Mesenchymal stem cell (in vitro differentiated cells and primary cell): ENCODE results near the gene TDRD7.

Source experiments
- DNase-seq: peaks from one replicate; pipeline ENCODE4 v3.0.0-alpha.2; 2013
- H2AFZ ChIP-seq: one replicate; pipeline ENCODE4 v1.6.1; 2013; ENCODE audit warnings: low read depth, mild to moderate bottlenecking, control low read depth, inconsistent platforms, low read length, moderate library complexity
- H2AK5ac ChIP-seq: 2 replicates; pipeline ENCODE4 v1.6.1; 2013; ENCODE audit warnings: low read length, moderate library complexity, mild to moderate bottlenecking, inconsistent platforms; ENCODE audit not compliant: severe bottlenecking
- H2BK120ac ChIP-seq: one replicate; pipeline ENCODE4 v1.6.1; 2013; ENCODE audit warnings: low read depth, mild to moderate bottlenecking, inconsistent platforms, low read length, moderate library complexity
- H2BK12ac ChIP-seq, 2 experiments: one replicate each; pipeline ENCODE4 v1.6.1; 2013; ENCODE audit warnings: inconsistent platforms in 2 of 2, low read length in 2 of 2, mild to moderate bottlenecking in 2 of 2, moderate library complexity in 2 of 2, control low read depth in 1 of 2
- H2BK15ac ChIP-seq: one replicate; pipeline ENCODE4 v1.6.1; 2013; ENCODE audit warnings: mild to moderate bottlenecking, low read depth, inconsistent platforms; ENCODE audit not compliant: poor library complexity, severe bottlenecking
- H2BK5ac ChIP-seq: 2 replicates; pipeline ENCODE4 v1.6.1; 2013; ENCODE audit warnings: low read depth, mild to moderate bottlenecking, low read length, control low read depth, inconsistent platforms; ENCODE audit not compliant: poor library complexity, severe bottlenecking
- H3K14ac ChIP-seq, 2 experiments: one replicate each; pipeline ENCODE4 v1.6.1; 2013; ENCODE audit warnings: inconsistent platforms in 2 of 2, low read length in 2 of 2, control low read depth in 1 of 2, mild to moderate bottlenecking in 1 of 2, moderate library complexity in 1 of 2
- H3K18ac ChIP-seq, 2 experiments: one replicate each; pipeline ENCODE4 v1.6.1; 2013; ENCODE audit warnings: inconsistent platforms in 2 of 2, low read length in 2 of 2, control low read depth in 1 of 2, low read depth in 1 of 2, mild to moderate bottlenecking in 1 of 2
- H3K23ac ChIP-seq, 2 experiments: one replicate each; pipeline ENCODE4 v1.6.1; 2013; ENCODE audit warnings: inconsistent platforms in 2 of 2, low read length in 2 of 2, mild to moderate bottlenecking in 2 of 2, moderate library complexity in 2 of 2, control low read depth in 1 of 2
- H3K27ac ChIP-seq: 2 replicates; pipeline ENCODE4 v1.5.1; 2013; ENCODE audit warnings: mild to moderate bottlenecking, moderate library complexity, low read length, control low read depth, inconsistent platforms; ENCODE audit not compliant: poor library complexity, severe bottlenecking
- H3K27me3 ChIP-seq, 2 experiments: 2 replicates each; pipeline versions ENCODE4 v1.6.1 to v1.7.0; 2013; ENCODE audit warnings: low read length in 2 of 2, mild to moderate bottlenecking in 2 of 2, moderate library complexity in 2 of 2, control low read depth in 1 of 2, inconsistent platforms in 1 of 2; ENCODE audit not compliant: control insufficient read depth in 1 of 2, insufficient read depth in 1 of 2
- H3K36me3 ChIP-seq, 2 experiments: 2 replicates each; pipeline versions ENCODE4 v1.6.1 to v1.7.0; 2013; ENCODE audit warnings: low read length in 2 of 2, control low read depth in 1 of 2, inconsistent platforms in 1 of 2, low read depth in 1 of 2, mild to moderate bottlenecking in 1 of 2; ENCODE audit not compliant: insufficient read depth in 2 of 2, control insufficient read depth in 1 of 2
- H3K4ac ChIP-seq, 2 experiments: one replicate each; pipeline ENCODE4 v1.6.1; 2013; ENCODE audit warnings: inconsistent platforms in 2 of 2, low read length in 2 of 2, mild to moderate bottlenecking in 2 of 2, moderate library complexity in 2 of 2, control low read depth in 1 of 2, low read depth in 1 of 2
- H3K4me1 ChIP-seq: 2 replicates; pipeline ENCODE4 v1.6.1; 2013; ENCODE audit warnings: low read depth, low read length, control low read depth; ENCODE audit not compliant: control insufficient read depth, insufficient read depth
- H3K4me2 ChIP-seq: 2 replicates; pipeline ENCODE4 v1.6.1; 2013; ENCODE audit warnings: low read length, mild to moderate bottlenecking, inconsistent platforms; ENCODE audit not compliant: poor library complexity, severe bottlenecking
- H3K4me3 ChIP-seq, 2 experiments: 2 replicates each; pipeline versions ENCODE4 v1.5.1 to v1.7.0; 2013; ENCODE audit warnings: low read length in 2 of 2, mild to moderate bottlenecking in 2 of 2, control low read depth in 1 of 2, low read depth in 1 of 2; ENCODE audit not compliant: insufficient read depth in 1 of 2
- H3K79me1 ChIP-seq: replicated peaks from 2 replicates; pipeline ENCODE4 v1.6.1; 2013; ENCODE audit warnings: mild to moderate bottlenecking, control low read depth, low read length, inconsistent platforms; ENCODE audit not compliant: poor library complexity, severe bottlenecking
- H3K9ac ChIP-seq: 2 replicates; pipeline ENCODE4 v1.7.0; 2013; ENCODE audit warnings: mild to moderate bottlenecking, low read length, moderate library complexity
- H3K9me3 ChIP-seq: 2 replicates; pipeline ENCODE4 v1.7.0; 2013; ENCODE audit warnings: mild to moderate bottlenecking, low read length; ENCODE audit not compliant: control insufficient read depth
- H4K8ac ChIP-seq: one replicate; pipeline ENCODE4 v1.6.1; 2013; ENCODE audit warnings: inconsistent platforms, mild to moderate bottlenecking, low read length, moderate library complexity
- H4K91ac ChIP-seq: one replicate; pipeline ENCODE4 v1.6.1; 2013; ENCODE audit warnings: mild to moderate bottlenecking, low read length, inconsistent platforms
- WGBS: methylation state at CpG from one replicate; pipeline ENCODE4 v1.1.7; 2013; ENCODE audit warnings: mixed read lengths; 5-methylcytosine and 5-hydroxymethylcytosine counted together

The TDRD7 gene

DNA sequence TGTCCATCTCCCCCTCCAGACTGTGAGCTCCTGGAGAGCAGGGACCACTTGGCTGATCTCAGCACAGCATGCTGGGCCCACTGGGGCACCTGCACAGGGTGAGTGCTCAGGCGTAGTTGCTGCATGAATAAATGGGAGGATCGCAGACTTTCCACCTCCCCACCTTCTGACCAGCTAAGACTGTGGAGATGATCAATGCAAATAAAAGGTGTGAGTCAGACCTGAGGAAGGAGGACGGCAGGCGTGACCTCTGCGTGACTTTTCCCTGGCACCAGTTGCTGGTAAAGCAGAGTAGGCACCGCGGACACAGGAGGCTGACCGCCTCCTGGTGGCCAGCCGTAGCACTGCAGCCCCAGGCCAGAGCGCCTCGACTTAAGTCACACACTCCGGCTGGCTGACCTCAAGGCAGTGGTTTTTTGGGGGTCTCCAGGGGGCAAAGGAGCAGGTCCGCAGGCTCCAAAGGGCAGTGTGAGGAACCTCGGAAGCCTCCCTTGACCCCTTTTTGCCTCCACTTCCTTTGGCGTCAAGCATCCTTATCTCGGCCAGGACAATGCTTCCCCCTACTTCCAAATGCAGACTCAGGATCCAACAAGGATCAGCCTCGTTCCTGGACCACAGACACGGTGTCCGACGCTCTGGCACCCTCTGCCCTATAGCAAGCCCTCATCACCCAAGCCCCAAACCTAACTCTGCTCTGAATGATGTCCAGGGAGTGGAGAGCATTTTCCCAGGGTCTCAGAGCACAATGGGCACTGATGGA is 12.7 kb upstream of the TDRD7 start:
- H3K4me2 ChIP-seq = no peak overlapping the region
- H3K4ac ChIP-seq = no peak overlapping the region
- no peak overlapping the region for H2BK12ac ChIP-seq
- H2AK5ac ChIP-seq = no peak overlapping the region
- H2BK15ac ChIP-seq = no peak overlapping the region
- 37% methylated on average over 18 of the region's 20 CpGs for WGBS
- H2BK5ac ChIP-seq = no peak overlapping the region
- no peak overlapping the region for H3K9ac ChIP-seq
- no peaks in the 10 kb centered on the region for H3K79me1 ChIP-seq
- H4K8ac ChIP-seq = no peak overlapping the region
- no peak overlapping the region for H3K27ac ChIP-seq
- H3K14ac ChIP-seq = no peak overlapping the region
- no peak overlapping the region for H3K18ac ChIP-seq
- peaks cover 6% of the 10 kb centered on the region for H3K4me1 ChIP-seq
- H3K27me3 ChIP-seq = no peaks in the 10 kb centered on the region
- H3K36me3 ChIP-seq = no peaks in the 10 kb centered on the region
- no peak overlapping the region for H2AFZ ChIP-seq
- no peak overlapping the region for H4K91ac ChIP-seq
- H3K4me3 ChIP-seq = no peak overlapping the region
- H3K9me3 ChIP-seq = peaks cover 8% of the 10 kb centered on the region
- peak; percentile 51 for DNase-seq
- no peak overlapping the region for H2BK120ac ChIP-seq
- no peak overlapping the region for H3K23ac ChIP-seq

DNA sequence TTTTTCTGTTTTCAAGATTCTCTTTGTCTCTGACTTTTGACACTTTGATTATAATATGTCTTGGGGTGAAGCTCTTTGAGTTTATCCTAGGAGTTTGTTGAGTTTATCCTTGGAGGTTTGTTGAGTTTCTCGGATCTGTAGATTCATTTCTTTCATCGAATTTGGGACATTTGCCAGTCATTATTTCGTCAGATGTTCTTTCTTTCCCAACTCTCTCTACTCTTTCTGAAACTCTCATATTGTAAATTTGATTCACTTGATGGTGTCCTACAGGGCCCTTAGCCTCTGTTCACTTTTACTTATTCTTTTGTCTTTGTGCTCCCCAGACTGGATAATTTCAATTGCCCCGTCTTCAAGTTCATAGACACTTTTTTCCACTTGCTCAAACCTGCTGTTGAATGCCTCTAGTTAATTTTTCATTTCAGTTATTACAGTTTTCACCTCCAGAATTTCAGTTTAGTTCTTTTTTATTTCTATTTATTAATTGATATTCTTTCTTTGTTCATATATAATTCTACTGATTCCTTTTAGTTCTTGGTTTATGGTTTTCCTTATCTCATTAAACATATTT is 8.1 kb upstream of the TDRD7 start:
- Histone ChIP-seq H3K79me1 (no peaks in the 10 kb centered on the region), H3K36me3 (no peaks in the 10 kb centered on the region), H4K8ac (no peak overlapping the region), H2BK5ac (no peak overlapping the region), H3K27me3 (peaks cover 9 to 35% of the 10 kb centered on the region in 2 experiments), H2BK120ac (no peak overlapping the region), H3K4me1 (peaks cover 6% of the 10 kb centered on the region), H3K27ac (no peak overlapping the region), H2AK5ac (no peak overlapping the region), H3K9ac (no peak overlapping the region), H3K4me2 (no peak overlapping the region), H2BK12ac (no peak overlapping the region), H2BK15ac (no peak overlapping the region), H2AFZ (no peak overlapping the region), H3K4ac (no peak overlapping the region), H3K9me3 (peaks cover 19% of the 10 kb centered on the region), H3K14ac (no peak overlapping the region), H3K23ac (no peak overlapping the region), H3K4me3 (no peak overlapping the region), H4K91ac (no peak overlapping the region), H3K18ac (no peak overlapping the region)
- WGBS = 80% methylated on average over 4 of the region's 4 CpGs
- no peak for DNase-seq

DNA sequence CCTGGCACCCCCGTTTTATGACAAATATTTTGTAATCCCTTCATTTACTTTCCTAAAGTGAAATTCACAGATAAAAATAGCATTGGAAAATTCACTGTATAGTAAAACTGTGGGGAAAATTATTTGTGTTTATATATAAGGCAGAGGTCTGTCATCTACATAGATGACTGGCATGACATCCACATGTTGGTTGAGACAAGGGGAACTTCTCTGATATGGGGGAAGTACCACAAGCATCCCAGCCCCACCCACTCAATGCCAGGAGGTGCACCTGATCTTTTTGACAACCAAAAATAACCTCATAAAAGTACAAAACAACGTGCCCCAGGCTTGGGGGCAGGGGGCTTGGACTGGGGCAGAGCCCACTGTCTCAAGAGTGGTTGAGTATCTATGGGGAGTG is 6.3 kb upstream of the TDRD7 start:
- Histone ChIP-seq H4K8ac (no peak overlapping the region), H2BK5ac (no peak overlapping the region), H3K18ac (no peak overlapping the region), H3K4me2 (no peak overlapping the region), H2BK15ac (no peak overlapping the region), H3K4ac (no peak overlapping the region), H2AK5ac (no peak overlapping the region), H3K9ac (no peak overlapping the region), H3K27me3 (peaks cover 19 to 51% of the 10 kb centered on the region in 2 experiments), H3K23ac (no peak overlapping the region), H3K4me1 (no peaks in the 10 kb centered on the region), H3K9me3 (peaks cover 19% of the 10 kb centered on the region), H3K79me1 (no peaks in the 10 kb centered on the region), H3K14ac (no peak overlapping the region), H2AFZ (no peak overlapping the region), H3K27ac (no peak overlapping the region), H2BK120ac (no peak overlapping the region), H3K36me3 (no peaks in the 10 kb centered on the region), H2BK12ac (no peak overlapping the region), H4K91ac (no peak overlapping the region), H3K4me3 (no peak overlapping the region)
- DNase-seq = no peak
- WGBS = no CpG with 5 or more reads among the region's 2 CpGs

DNA sequence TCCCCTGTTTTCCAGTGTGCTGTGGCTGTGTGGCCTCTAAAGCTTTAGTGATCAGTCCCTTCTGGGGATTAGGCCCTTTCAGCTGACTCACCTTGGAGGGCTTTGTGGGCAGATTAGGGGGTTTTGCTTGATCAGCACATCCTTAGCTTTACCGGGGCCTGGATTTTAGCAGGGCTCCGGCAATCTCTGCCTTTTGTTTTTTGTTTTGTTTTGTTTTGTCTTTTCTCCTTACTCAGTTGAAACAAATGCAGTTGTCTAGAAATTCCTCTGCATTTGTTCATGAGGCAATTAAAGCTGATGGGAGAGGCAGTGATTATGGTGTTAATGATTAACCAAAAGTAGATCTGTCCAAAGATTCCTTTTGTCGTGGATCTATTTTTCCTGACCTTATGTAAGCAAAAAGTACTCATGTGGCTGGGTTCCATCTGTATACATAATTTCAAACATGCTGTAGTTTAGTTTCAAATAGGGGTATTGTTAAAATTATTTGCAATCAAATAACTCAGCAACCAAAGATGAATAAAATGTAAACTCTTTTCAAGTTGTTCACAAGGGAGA is 5.2 kb upstream of the TDRD7 start:
- Histone ChIP-seq H3K9me3 (peaks cover 19% of the 10 kb centered on the region), H2BK5ac (no peak overlapping the region), H3K27ac (no peak overlapping the region), H3K4ac (no peak overlapping the region), H4K8ac (no peak overlapping the region), H4K91ac (no peak overlapping the region), H2BK15ac (no peak overlapping the region), H3K4me3 (no peak overlapping the region), H2AK5ac (no peak overlapping the region), H3K36me3 (no peaks in the 10 kb centered on the region), H3K18ac (no peak overlapping the region), H3K23ac (no peak overlapping the region), H3K79me1 (no peaks in the 10 kb centered on the region), H2BK12ac (no peak overlapping the region), H3K14ac (no peak overlapping the region), H2AFZ (no peak overlapping the region), H3K4me1 (no peaks in the 10 kb centered on the region), H3K27me3 (peaks cover 19 to 51% of the 10 kb centered on the region in 2 experiments), H3K9ac (no peak overlapping the region), H2BK120ac (no peak overlapping the region), H3K4me2 (no peak overlapping the region)
- WGBS = 95% methylated on average over 2 of the region's 3 CpGs
- DNase-seq = no peak
